Keratinocyte (primary cell): ENCODE data around the gene USE1.

Experiments used
- CTCF ChIP-seq, 3 experiments: IDR thresholded peaks in 1 of 3; conservative IDR thresholded peaks in 1 of 3; optimal IDR thresholded peaks in 1 of 3; 2 replicates in 2 of 3; 3 replicates in 1 of 3; pipeline versions ENCODE3 to v1.5.1; 2011; ENCODE audit warnings: low read length in 3 of 3, mild to moderate bottlenecking in 3 of 3, moderate library complexity in 2 of 3, control low read depth in 1 of 3, inconsistent platforms in 1 of 3; ENCODE audit not compliant: insufficient read depth in 2 of 3; ENCODE audit errors: extremely low read depth in 1 of 3
- EZH2 ChIP-seq: IDR thresholded peaks from one replicate; pipeline ENCODE4 v1.6.1; 2012; ENCODE audit warnings: inconsistent platforms, mild to moderate bottlenecking, low read length, moderate library complexity

- TF ChIP-seq CTCF (optimal IDR thresholded peaks at IDR 0.05 in 1 of 3, IDR thresholded peaks at IDR 0.05 in 1 of 3, conservative IDR thresholded peaks at IDR 0.05 in 1 of 3; ENCODE audit: extremely low read depth in 1 of 3, insufficient read depth in 2 of 3, low read length in 3 of 3) (no peak), EZH2 (no peak)
Measured at GRCh38 chr19:17244618-17245534, 29.7 kb downstream of the USE1 start.
